Ovary (tissue), 9 donors: ENCODE measurements around the gene PPP2R5C. TPM values are rescaled to one million over a fixed set of nuclear protein-coding genes. Genes with fewer than 3 reads are reported as not detected.

Source experiments
- DNase-seq, 5 donors: peaks; one replicate each; pipeline ENCODE4 v3.0.0-alpha.2; 2019 to 2020
- H3K27ac ChIP-seq, 2 donors: fragments of 200-600 bp; one replicate each; pipeline versions ENCODE4 v1.5.1 to v1.8.0; 2019 to 2022
- H3K27me3 ChIP-seq: fragments of 200-600 bp; one replicate; pipeline ENCODE4 v1.8.0; 2022
- H3K36me3 ChIP-seq: fragments of 200-600 bp; sonication (generic); one replicate; pipeline ENCODE4 v1.5.1; 2019
- H3K4me1 ChIP-seq: one replicate; pipeline ENCODE4 v1.8.1; 2013; ENCODE audit warnings: mild to moderate bottlenecking, moderate library complexity; ENCODE audit not compliant: insufficient read depth
- H3K4me3 ChIP-seq: fragments of 200-600 bp; sonication (generic); one replicate; pipeline ENCODE4 v1.5.1; 2017
- H3K9me3 ChIP-seq, 2 donors: fragments of 200-600 bp in 1 of 2; sonication (generic) in 1 of 2; one replicate each; pipeline versions ENCODE4 v1.5.1 to v1.8.1; 2013 to 2019; ENCODE audit warnings: mild to moderate bottlenecking in 1 of 2, moderate library complexity in 1 of 2
- EP300 ChIP-seq: sonication (generic); formaldehyde crosslinking; IDR thresholded peaks from one replicate; pipeline ENCODE4 v1.6.1; 2017; ENCODE audit warnings: antibody characterized with exemption
- POLR2A ChIP-seq: fragments of 450-650 bp; IDR thresholded peaks from one replicate; pipeline ENCODE4 v1.6.1; 2017; ENCODE audit warnings: antibody characterized with exemption, mild to moderate bottlenecking, moderate library complexity
- WGBS, 3 donors: extraction: QIAGEN DNeasy Blood & Tissue Kit in 1 of 3; methylation state at CpG; one replicate each; pipeline versions ENCODE4 v1.1.5 to v1.1.7; 2013 to 2017; 5-methylcytosine and 5-hydroxymethylcytosine counted together
- intact Hi-C, 4 donors: fragments of 100-400 bp; cut with DNase I; formaldehyde crosslinking; loops; one replicate each; pipeline versions ENCODE4 v1.11.0 to v1.15.1; 2022 to 2023
- polyA plus RNA-seq, 2 donors: library from polyadenylated mRNA; stranded (reverse); fragments of 200-250 nt in 1 of 2; fragments of 350-450 nt in 1 of 2; fragmentation: Illumina TruSeq in 1 of 2; extraction: RNeasy Lipid Tissue Mini Kit (QIAGEN cat#74804) in 1 of 2; gene quantifications; one replicate each; pipeline ENCODE4 v1.2.3, GENCODE V29; 2013 to 2014
- total RNA-seq, 7 donors: library from RNA; depleted of rRNA in 2 of 7; stranded (reverse); fragments of >200 nt in 2 of 7; fragmentation: NEBNext Ultra II Directional in 3 of 7; extraction: Animal tissue kit (Norgen Biotek cat#: 25700) in 3 of 7; gene quantifications; one replicate each; pipeline versions ENCODE4 v1.1.0 to v1.2.4, GENCODE V29; 2016 to 2023
- TF ChIP-seq, protein P1 (sequence below), 3 donors: fragments of 450-650 bp in 2 of 3; fragments of 200-600 bp in 1 of 3; IDR thresholded peaks; one replicate each; pipeline versions ENCODE4 v1.5.1 to v1.8.0; 2016 to 2022; ENCODE audit warnings: antibody characterized with exemption in 3 of 3, mild to moderate bottlenecking in 1 of 3
- donor health status: DM: no; HTN: no; CAD: no; lungs with moderate emphysema.
- donor health status: DM: no; HTN: no; CAD: no.
- donor health status: Bipolar disorder and iron deficiency.
- donor health status: DM: yes; HTN: yes; CAD: no.
- donor health status: DM: no; HTN: no; CAD: no.
- donor health status: DM: yes; HTN: yes; CAD: no.

The PPP2R5C gene
- total and polyA plus RNA-seq, 9 donors, result 52.8 to 136 (median 96.6) TPM

DNA sequence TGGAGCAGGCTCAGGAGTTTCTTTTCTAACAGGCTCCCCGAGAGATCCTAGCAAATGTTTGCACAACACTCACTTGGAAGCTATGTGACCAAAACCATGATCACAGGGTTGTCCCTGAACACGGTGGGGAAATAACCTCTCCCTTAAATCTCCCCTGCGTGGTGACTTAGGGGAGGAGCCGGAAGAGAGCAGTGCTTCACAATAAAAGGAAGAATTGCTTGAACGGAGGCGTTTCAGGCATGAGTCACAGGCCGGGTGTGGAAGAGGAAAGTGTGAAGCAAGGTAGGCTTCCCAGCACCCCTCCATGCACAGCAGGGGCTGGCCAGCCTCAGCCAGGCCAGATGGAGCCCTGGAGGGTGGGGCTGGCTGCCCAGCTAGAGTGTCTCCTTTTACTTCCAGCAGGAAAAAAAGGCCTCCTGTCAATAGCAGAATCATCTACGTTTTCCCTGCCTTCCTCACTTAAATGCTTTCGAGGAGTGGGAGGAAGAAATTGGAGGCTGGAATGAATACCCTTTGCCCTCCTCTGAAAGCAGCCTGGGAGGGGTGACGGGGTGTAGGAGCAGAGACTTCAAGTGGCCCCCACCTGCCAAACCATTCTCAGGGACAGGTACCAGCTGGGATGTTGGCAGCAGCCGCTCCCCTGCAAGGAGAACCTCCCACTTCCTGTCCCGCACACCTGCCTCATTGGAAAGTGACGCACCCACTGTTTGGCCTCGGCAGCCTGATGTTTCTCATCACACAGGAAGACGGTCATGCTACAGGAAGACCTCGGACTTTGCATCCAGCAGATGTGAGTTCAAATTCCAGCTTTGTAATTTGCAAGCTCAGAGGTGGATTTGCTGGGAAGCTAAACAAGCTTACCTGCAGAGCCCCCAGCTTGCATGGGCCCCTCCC is 30.1 kb upstream of the PPP2R5C start:
- intact Hi-C loops, result no loop called here
- no peak overlapping the region for H3K4me3 ChIP-seq
- no peaks in the 10 kb centered on the region for H3K36me3 ChIP-seq
- H3K4me1 ChIP-seq, result peaks cover 2% of the 10 kb centered on the region
- H3K9me3 ChIP-seq, result no peaks in the 10 kb centered on the region
- 4 to 9% (median 7%) methylated on average over 16 of the region's 16 CpGs for WGBS, 3 donors
- DNase-seq, result peak in 1 of 5 donors; percentile 47
- H3K27ac ChIP-seq, result no peak overlapping the region
- no peak for TF ChIP-seq POLR2A
- no peak for TF ChIP-seq EP300
- TF ChIP-seq, protein P1, sequence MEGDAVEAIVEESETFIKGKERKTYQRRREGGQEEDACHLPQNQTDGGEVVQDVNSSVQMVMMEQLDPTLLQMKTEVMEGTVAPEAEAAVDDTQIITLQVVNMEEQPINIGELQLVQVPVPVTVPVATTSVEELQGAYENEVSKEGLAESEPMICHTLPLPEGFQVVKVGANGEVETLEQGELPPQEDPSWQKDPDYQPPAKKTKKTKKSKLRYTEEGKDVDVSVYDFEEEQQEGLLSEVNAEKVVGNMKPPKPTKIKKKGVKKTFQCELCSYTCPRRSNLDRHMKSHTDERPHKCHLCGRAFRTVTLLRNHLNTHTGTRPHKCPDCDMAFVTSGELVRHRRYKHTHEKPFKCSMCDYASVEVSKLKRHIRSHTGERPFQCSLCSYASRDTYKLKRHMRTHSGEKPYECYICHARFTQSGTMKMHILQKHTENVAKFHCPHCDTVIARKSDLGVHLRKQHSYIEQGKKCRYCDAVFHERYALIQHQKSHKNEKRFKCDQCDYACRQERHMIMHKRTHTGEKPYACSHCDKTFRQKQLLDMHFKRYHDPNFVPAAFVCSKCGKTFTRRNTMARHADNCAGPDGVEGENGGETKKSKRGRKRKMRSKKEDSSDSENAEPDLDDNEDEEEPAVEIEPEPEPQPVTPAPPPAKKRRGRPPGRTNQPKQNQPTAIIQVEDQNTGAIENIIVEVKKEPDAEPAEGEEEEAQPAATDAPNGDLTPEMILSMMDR (IDR thresholded peaks at IDR 0.05), result no peak
- no peaks in the 10 kb centered on the region for H3K27me3 ChIP-seq

DNA sequence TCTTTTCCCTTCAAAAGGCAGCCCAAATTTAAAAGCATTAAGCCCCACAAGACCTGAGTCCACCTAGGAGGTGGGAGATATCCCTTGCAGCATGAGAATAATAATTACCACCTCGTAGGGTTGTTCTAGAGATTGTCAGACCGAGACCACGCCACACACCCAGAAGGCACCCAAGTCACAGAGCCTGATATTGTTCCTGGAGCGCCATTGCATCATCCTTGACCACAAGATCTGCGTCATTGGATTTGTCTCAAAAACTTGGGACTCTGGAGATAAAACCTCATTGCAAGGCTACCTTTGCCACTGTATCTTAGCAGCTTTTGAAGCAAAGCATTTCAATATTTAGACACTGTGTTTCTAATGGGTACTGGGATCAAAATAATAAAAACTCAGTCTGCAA is 29.4 kb upstream of the PPP2R5C start:
- peaks cover 2% of the 10 kb centered on the region for H3K4me1 ChIP-seq
- intact Hi-C loops, result no loop called here
- no peaks in the 10 kb centered on the region for H3K27me3 ChIP-seq
- DNase-seq, result no peak
- WGBS, 3 donors, result 88 to 95% (median 92%) methylated on average over 5 of the region's 5 CpGs
- TF ChIP-seq EP300, result no peak
- no peak for TF ChIP-seq POLR2A
- TF ChIP-seq, protein P1 (IDR thresholded peaks at IDR 0.05), result no peak
- H3K9me3 ChIP-seq, result no peaks in the 10 kb centered on the region
- no peak overlapping the region for H3K27ac ChIP-seq
- H3K4me3 ChIP-seq, result no peak overlapping the region
- no peaks in the 10 kb centered on the region for H3K36me3 ChIP-seq

DNA sequence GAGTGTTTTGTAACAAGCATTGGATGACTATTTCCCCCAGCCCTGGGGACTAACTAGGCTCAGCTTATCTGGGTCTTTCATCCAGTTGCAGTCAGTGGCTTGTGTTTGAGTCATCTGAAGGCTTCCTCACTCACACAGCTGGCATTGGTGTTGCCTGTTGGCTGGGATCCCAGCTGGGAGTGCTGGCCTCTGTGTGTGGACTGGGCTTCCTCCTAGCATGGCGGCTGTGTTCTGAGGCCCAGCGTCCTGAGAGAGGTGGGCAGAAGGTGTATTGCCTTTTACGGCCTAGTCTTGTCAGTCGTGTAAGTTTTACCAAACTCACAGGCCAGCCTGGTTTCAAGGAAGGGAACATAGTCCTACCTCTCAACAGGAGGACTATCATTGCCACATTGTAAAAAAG is 28.3 kb upstream of the PPP2R5C start:
- Histone ChIP-seq H3K27ac (no peak overlapping the region), H3K4me1 (peaks cover 2% of the 10 kb centered on the region), H3K9me3 (no peaks in the 10 kb centered on the region), H3K36me3 (no peaks in the 10 kb centered on the region), H3K27me3 (no peaks in the 10 kb centered on the region), H3K4me3 (no peak overlapping the region)
- TF ChIP-seq EP300 (no peak), POLR2A (no peak)
- no peak for DNase-seq
- intact Hi-C loops, result no loop called here
- WGBS, 3 donors, result 90 to 97% (median 94%) methylated on average over 4 of the region's 4 CpGs

DNA sequence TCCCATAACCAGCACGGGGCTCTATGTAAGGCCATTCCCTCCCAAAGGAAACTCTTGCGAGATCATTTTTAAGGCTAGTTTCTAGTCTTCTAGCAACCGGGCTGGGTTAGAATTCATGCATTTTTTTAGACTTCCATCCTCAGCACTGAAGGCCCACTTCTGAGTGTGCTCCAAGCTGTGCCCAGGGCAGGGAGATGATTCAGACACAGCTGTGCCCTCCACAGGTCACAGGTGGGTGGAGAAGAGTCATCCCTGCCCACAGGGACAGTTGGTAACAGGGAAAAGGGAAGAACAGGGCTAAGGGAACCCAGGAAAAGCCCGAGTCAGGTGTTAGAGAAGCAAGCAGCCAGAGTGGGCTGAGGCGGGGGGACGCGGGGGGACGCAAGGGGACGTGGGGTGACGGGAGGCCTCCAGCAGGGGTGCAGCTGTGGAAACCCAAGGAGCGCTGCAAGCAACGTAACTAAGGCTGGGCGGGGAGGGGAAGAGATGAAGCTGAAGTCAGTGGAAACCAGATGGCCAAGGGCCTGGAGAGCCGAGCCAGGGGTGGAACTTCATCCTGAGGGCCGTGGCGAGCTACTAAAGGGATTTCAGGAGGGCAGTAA is 27.2 kb upstream of the PPP2R5C start:
- WGBS, 3 donors, result 85 to 88% (median 87%) methylated on average over 16 of the region's 16 CpGs
- intact Hi-C loops, result no loop called here
- Histone ChIP-seq H3K27me3 (no peaks in the 10 kb centered on the region), H3K36me3 (no peaks in the 10 kb centered on the region), H3K4me3 (no peak overlapping the region), H3K4me1 (peaks cover 2% of the 10 kb centered on the region), H3K9me3 (no peaks in the 10 kb centered on the region), H3K27ac (no peak overlapping the region)
- TF ChIP-seq EP300 (no peak), POLR2A (no peak)
- TF ChIP-seq, protein P1 (IDR thresholded peaks at IDR 0.05), result no peak
- DNase-seq, result no peak

DNA sequence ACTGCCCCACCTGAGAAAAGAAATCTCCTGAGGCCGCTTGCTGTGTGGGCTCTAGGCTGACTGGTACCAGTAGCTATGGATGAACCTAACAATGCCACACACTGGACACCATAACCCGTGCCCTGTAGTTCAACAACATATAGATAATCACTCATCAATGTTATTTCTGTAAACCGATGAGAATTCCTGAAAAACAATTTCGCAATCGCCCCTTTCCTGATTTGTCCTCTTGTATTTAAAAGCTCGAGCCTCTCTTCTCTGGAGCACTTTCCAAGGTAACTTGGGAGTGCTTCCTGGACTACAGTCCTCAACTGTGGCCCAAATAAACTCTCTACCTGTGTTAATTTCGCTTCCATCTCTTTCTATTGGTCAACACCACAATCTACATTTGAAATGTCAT is 26.1 kb upstream of the PPP2R5C start:
- H3K27me3 ChIP-seq, result no peaks in the 10 kb centered on the region
- 82 to 83% (median 83%) methylated on average over 7 of the region's 7 CpGs for WGBS, 3 donors

More for the DNA sequence above, 26.1 kb upstream of the PPP2R5C start:
- TF ChIP-seq, protein P1 (IDR thresholded peaks at IDR 0.05), result no peak
- no peak for TF ChIP-seq EP300
- no peak overlapping the region for H3K4me3 ChIP-seq
- intact Hi-C loops, result no loop called here
- peaks cover 2% of the 10 kb centered on the region for H3K4me1 ChIP-seq
- H3K27ac ChIP-seq, result no peak overlapping the region
- H3K36me3 ChIP-seq, result no peaks in the 10 kb centered on the region
- no peaks in the 10 kb centered on the region for H3K9me3 ChIP-seq
- DNase-seq, result no peak
